HG02870 (cell line): Measurements from ENCODE around the gene EFL1.

Experiments used
- ATAC-seq: cut with Tn5 transposase; IDR thresholded peaks from one replicate; pipeline ENCODE4 v1.9.1; 2021; ENCODE audit warnings: mild to moderate bottlenecking, moderate library complexity; ENCODE audit not compliant: unreplicated experiment

EFL1 gene

GRCh38 chr15:82093325-82093724 is 169.2 kb downstream of the EFL1 start:
- ATAC-seq = no peak

- no peak for ATAC-seq
Observed at GRCh38 chr15:82091636-82092140, 170.8 kb downstream of the EFL1 start.

DNA sequence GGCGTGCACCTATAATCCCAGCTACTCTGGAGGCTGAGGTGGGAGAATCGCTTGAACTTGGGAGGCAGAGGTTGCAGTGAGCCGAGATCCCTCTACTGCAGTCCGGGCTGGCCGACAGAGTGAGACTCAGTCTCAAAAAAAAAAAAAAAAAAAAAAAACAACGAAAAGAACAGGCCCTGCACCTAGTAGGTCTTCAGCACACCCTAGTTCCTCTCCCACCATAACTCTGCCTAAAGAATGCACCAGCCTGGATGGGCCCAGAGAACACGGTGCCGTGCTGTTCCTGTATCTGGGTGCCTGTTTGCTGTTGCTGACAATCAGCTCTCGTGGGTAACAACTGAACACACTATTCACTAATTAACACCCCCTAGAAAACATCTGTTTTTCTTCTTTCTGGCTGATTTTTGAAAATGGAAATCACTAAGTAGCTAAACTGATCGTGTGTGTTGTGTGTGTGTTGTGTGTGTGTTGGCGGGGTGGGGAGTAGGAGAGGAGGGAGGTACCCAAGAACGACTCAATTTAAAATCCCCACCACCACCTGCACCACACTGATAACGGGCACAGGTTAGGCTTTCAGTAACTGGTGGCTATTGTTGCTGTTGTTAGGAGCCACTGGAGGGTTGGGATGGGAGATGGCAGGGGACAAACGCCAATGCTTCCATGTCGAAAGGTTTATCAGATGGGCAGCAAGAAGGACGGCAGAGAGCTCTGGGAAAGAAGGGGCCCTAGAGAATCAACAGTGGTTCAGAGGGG is 176.1 kb downstream of the EFL1 start:
- ATAC-seq = no peak

GRCh38 chr15:82081914-82082762 is 180.4 kb downstream of the EFL1 start:
- ATAC-seq = no peak

DNA sequence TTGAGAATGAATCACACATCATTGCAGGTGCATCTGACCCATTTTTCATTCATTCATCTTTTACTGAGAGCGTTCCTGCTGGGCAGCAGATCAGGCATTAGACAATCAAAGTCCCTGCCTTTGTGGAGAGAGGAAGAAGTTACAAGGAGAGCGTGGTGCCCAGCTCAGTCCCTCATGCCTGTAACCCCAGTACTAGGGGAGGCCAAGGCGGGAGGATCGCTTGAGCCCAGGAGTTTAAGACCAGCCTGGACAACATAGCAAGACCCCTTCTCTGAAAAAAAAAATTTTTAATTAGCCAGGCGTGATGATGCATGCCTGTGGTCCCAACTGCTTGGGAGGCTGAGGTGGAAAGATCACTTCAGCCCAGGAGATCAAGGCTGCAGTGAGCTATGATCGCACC is 181.8 kb downstream of the EFL1 start:
- no peak for ATAC-seq
